NCI-H446 (cell line): ENCODE measurements around the gene COTL1.
"Not testable (repeated sequence)": the region's sequence is repeated elsewhere in the genome, so short reads cannot be mapped to it uniquely, and the experiment has no call there.

ENCODE experiments used
- DNase-seq, 2 experiments: peaks; one replicate each; lab custom pipeline; 2025; lab: John Stamatoyannopoulos, UW

COTL1 gene

DNA sequence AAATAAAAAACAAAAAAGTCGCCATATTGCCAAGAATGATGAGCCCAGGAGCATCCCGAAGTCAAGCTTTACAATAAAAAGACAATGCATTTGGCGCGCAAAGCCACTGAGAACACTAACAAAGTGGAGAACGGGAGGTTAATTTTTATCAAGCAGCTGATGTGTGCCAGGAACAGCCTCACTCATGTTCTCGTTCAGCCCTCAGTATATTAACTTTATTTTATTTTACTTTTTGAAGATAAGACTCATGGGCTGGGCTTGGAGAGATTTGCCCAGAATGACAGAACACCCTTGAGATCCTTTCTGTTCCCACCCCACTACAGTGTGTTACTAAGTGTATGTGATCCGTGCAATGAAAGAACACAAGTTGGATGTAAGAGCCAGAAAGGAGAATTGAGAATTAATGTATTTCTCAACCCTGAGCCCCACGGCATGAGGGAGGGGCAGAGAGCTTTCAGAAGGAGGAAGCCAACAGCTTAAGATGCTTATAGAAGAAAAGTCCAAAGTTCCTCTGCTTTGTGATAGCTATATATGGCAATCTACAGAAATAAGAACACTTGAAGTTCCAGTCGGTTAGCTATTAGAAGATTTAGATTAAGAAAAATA is 48.4 kb downstream of the COTL1 start:
- no peak for DNase-seq

DNA sequence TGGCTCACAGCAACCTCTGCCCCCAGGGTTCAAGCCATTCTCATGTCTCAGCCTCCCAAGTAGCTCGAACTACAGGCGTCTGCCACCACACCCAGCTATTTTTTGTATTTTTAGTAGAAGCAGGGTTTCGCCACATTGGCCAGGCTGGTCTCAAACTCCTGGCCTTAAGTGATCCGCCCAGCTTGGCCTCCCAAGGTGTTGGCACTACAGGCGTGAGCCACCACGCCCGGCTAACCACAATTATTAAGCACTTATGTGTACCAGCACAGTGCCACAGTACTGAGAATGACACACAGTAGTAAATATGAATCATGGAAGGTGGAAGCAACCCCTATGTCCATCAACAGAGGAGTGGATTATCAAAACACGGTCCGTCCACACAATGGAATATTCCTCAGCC is 49.8 kb downstream of the COTL1 start:
- DNase-seq: no peak

- DNase-seq: no peak
These were observed 50.5 kb downstream of the COTL1 start for GRCh38 chr16:84567286-84567962.

DNA sequence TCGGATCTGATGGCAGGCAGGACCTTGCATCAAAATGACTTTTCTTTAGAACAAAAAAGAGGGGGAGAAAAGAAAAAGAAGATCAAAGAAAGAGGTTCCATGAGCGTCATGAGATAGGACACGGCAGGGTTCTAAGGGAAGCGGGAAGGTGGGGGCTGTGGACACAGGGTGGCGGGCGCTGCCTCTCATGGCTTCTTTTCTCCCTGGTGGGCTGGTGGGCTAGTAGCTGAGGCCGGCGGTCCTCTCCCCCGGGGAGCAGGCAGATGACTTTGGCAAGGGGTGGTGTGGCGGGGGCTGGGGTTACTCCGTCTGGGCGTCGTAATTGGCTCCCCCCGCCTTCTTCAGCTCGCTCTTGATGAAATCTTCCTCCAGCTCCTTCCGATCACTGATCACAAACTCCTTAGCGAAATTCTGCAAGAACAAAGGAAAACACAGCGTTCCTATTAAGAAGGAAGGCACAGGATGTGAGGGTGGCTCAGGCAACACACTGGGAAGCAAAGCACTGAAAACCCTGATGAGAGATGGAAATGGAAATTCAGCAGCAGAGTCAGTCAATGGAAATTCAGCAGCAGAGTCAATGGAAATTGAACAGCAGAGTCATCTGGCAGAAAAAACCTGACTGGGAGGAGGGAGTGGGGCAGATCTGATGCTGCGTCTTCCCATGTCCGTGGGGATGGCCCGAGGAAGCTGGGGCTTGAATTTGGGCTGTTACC is 51.2 kb downstream of the COTL1 start:
- DNase-seq: no peak

DNA sequence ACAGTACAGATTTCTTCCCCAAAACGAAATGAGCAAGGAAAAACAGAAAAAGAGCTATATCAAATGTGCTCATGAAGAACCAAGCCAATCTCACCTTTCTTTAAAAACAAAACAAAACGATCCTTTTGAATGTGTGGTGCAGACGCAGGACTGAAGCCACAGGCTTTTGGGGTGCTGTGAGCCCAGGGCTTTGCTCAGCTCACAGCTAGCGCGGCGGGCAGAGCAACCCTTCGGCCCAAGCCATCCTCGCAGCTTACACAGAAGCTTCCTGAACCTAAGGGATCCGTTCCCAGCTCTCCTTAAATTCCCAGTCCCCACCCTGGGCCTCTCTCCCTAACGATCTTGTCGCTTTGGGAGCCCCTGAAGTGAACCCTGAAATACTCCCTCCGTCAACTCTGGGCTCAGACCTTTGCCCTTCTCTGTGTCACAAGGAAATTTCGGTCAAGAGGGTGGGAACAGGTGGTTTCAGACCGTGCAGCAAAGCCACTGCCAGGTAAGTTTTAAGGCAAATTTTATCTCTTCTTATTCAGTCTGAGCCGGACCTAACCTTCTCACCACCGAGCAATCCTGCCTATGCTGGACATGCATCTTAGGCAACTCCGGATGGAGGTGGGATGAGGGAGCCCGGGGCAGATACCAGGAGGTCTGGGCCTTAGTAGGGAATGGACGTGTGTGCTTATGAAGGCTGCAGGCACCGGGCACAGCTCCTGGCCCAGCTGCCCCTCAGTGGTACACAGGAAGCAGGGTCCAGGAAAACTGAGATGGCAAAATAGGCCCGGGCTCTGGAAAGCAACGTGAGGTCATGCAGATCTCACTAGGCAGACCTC is 52.0 kb downstream of the COTL1 start:
- no peak for DNase-seq

- DNase-seq: no peak
These were observed 54.0 kb downstream of the COTL1 start for GRCh38 chr16:84563786-84564420.

- no peak for DNase-seq
These were observed 54.7 kb downstream of the COTL1 start for GRCh38 chr16:84563064-84563715.

GRCh38 chr16:84562174-84562815 is 55.6 kb downstream of the COTL1 start:
- DNase-seq: no peak

- no peak for DNase-seq
These were observed 56.6 kb downstream of the COTL1 start for GRCh38 chr16:84561291-84561690.

DNA sequence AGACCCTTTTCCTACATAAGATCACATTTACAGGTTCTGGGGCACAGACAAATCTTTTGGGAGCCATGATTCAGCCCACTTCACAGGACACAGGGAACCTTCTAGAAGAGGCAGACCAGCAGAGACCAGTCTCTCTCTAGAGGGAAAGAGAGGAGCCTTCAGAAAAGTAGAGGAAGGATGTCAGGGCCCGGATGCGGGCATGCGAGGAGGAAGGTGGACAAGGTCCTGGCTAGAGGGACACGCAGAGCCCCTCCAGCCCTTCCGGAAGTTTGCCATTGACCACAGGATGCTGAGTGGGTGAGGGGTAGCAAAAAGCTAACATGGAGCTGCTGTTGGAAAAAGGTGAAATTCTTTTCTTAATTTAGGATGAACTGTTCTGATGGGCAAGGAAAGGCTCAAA is 57.6 kb downstream of the COTL1 start:
- DNase-seq: no peak

- DNase-seq: no peak
These were observed 58.5 kb downstream of the COTL1 start for GRCh38 chr16:84559311-84559932.

DNA sequence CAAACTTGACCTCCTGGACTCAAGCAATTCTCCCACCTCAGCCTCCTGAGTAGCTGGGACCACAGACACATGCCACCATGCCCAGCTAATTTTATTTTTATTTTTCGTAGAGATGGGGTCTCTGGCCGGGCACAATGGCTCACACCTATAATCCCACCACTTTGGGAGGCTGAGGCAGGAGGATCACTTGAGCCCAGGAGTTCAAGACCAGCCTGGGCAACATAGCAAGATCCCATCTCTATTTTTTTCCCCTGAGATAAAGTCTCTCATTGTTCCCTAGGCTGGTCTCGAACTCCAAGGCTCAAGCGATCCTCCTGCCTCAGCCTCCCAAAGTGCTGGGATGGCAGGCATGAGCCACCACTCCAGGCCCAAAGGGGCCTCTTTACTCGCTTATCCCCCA is 59.0 kb downstream of the COTL1 start:
- not testable (repeated sequence) for DNase-seq

GRCh38 chr16:84557504-84557903 is 60.4 kb downstream of the COTL1 start:
- DNase-seq: no peak

GRCh38 chr16:84557059-84557458 is 60.8 kb downstream of the COTL1 start:
- DNase-seq: no peak

DNA sequence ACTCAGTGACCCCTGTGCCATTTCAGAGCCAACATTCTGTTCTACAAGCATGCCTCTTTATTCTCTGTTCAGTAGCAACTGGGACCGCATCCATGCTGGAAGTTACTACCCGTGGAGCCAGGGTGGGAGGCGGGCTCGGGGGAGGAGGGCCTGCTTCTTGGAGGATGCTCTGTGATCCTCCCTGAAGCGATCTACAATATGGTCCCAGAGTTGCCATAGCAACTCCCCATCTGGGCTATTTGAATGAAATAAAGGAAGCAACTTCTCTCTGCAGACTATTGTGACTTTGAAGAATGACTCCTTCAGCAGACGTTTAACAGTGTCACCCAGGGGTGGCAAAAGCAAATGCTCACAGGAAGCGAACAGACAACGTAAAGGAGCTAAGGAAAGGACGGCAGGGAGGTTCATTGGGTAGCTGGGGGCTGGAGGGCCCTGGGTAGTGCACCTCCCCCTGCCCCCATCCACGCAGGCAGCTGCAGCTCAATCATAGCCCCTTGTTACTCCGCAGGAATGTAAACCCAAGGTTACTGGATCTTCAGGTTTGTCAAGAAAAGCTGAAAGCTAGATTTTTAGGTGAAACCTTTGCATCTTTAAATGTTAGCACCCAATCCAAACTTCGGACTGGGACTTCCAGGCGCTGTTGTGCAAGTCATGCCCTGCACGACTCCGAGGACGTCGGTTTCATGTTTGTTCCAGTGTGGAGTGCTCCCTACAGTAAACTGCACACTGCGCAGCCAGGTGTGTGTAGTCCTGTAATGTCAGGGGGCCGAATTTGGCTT is 62.3 kb downstream of the COTL1 start:
- no peak for DNase-seq

- DNase-seq: no peak
These were observed 63.1 kb downstream of the COTL1 start for GRCh38 chr16:84554627-84555328.

- no peak for DNase-seq
These were observed 63.9 kb downstream of the COTL1 start for GRCh38 chr16:84553873-84554399.

DNA sequence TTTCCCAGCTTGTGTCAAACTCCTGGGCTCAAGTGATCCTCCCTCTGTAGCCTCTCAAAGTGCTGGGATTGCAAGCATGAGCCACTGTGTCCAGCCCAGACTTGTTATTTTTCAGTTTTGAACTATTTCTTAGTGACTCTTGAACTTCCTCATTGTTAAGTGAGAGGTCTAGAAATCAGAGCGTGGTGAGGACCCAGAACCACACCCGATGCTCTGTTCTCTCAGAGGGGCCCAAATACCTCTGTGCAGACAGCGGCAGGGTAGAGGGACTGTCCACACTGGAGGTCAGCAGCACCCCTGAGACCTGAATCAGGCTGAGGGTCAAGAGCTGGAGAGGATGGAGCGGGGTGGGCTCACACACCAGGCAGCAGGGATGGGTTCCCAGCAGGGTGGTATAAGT is 65.7 kb downstream of the COTL1 start:
- no peak for DNase-seq

DNA sequence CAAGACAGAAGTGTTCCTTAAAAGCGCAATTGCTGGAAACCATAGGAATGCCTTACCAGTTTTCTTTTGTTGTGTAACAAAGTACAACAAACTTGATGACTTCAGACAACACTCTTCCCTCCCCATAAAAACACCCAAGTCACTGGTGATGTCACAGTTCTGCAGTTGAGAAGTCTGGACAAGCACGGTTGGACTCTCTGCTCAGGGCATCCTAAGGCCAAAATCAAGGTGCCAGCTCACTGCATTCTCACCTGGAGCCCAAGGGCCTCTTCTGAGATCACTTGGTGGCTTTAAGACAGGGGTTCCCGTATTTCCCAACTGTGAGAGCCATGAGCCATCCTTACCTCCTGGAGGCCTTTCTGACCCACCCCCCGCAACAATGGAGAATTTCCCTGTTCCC is 67.8 kb downstream of the COTL1 start:
- DNase-seq: no peak
